H1 (cell line): ENCODE measurements around the gene SMAD6. TPM values are rescaled to one million over a fixed set of nuclear protein-coding genes. Genes with fewer than 3 reads are reported as not detected.
A peak's percentile ranks its signal among the peaks of the same experiment; 100 is the strongest.

ENCODE experiments used
- CTCF ChIA-PET: fragments of 300-600 bp; sonication (Branson Sonifier 250); formaldehyde crosslinking; loops from one replicate; lab custom pipeline; 2021; ENCODE audit not compliant: partially characterized antibody; lab: Charles Lee
- POLR2A ChIA-PET: fragments of 300-600 bp; sonication (Branson Sonifier 250); formaldehyde crosslinking; loops from one replicate; lab custom pipeline; 2021; ENCODE audit warnings: inconsistent platforms; ENCODE audit not compliant: partially characterized antibody; lab: Charles Lee
- DNase-seq, 2 experiments: peaks; one replicate each; pipeline versions ENCODE4 v3.0.0 to v3.0.0-alpha.2; 2010 to 2022; ENCODE audit warnings: low spot score in 2 of 2, low read depth in 1 of 2, mixed read lengths in 1 of 2
- FAIRE-seq: peaks from 2 replicates; lab custom pipeline; 2011; peaks lifted over from hg19 to GRCh38; lab: Jason Lieb, UNC
- H2AFZ ChIP-seq: 2 replicates; pipeline ENCODE4 v1.8.1; 2012; ENCODE audit warnings: low read length, inconsistent platforms
- H2AK5ac ChIP-seq: 2 replicates; pipeline ENCODE4 v1.6.1; 2013; ENCODE audit warnings: low read depth, low read length
- H2BK120ac ChIP-seq: replicated peaks from 2 replicates; pipeline ENCODE3; 2013; ENCODE audit warnings: low read depth, low read length, inconsistent platforms
- H2BK12ac ChIP-seq: 2 replicates; pipeline ENCODE4 v1.6.1; 2013; ENCODE audit warnings: low read depth, low read length
- H2BK15ac ChIP-seq: 2 replicates; pipeline ENCODE4 v1.6.1; 2013; ENCODE audit warnings: low read length
- H2BK20ac ChIP-seq: 2 replicates; pipeline ENCODE4 v1.6.1; 2013; ENCODE audit warnings: low read length
- H2BK5ac ChIP-seq: 2 replicates; pipeline ENCODE4 v1.6.1; 2013; ENCODE audit warnings: low read depth, low read length
- H3K14ac ChIP-seq: 2 replicates; pipeline ENCODE4 v1.6.1; 2013; ENCODE audit warnings: inconsistent platforms; ENCODE audit not compliant: insufficient read length
- H3K18ac ChIP-seq: 2 replicates; pipeline ENCODE4 v1.6.1; 2013; ENCODE audit warnings: low read length; ENCODE audit errors: extremely low read depth
- H3K23ac ChIP-seq: 2 replicates; pipeline ENCODE4 v1.6.1; 2013; ENCODE audit warnings: inconsistent platforms; ENCODE audit not compliant: insufficient read length
- H3K23me2 ChIP-seq: 2 replicates; pipeline ENCODE4 v1.6.1; 2013; ENCODE audit warnings: low read depth, low read length
- H3K27ac ChIP-seq: 2 replicates; pipeline ENCODE4 v1.6.1; 2011; ENCODE audit warnings: low read depth, low read length, inconsistent platforms
- H3K27me3 ChIP-seq, 4 experiments: replicated peaks in 1 of 4; 1 replicate in 1 of 4; 2 replicates in 3 of 4; pipeline versions ENCODE4 v1.6.1 to v1.8.1; 2011 to 2013; ENCODE audit warnings: low read length in 3 of 4, mild to moderate bottlenecking in 3 of 4, inconsistent platforms in 2 of 4, mixed read lengths in 2 of 4, moderate library complexity in 1 of 4; ENCODE audit not compliant: control insufficient read depth in 3 of 4, insufficient read depth in 3 of 4; ENCODE audit errors: extremely low read depth in 1 of 4
- H3K36me3 ChIP-seq, 4 experiments: 2 replicates each; pipeline versions ENCODE4 v1.6.1 to v1.8.1; 2011 to 2013; ENCODE audit warnings: mild to moderate bottlenecking in 4 of 4, low read length in 3 of 4, moderate library complexity in 2 of 4, control low read depth in 1 of 4, inconsistent platforms in 1 of 4; ENCODE audit not compliant: insufficient read depth in 4 of 4, control insufficient read depth in 2 of 4
- H3K4ac ChIP-seq: replicated peaks from 2 replicates; pipeline ENCODE3; 2013; ENCODE audit warnings: low read length, low read depth, mixed read lengths, inconsistent platforms; ENCODE audit not compliant: insufficient read length
- H3K4me1 ChIP-seq, 4 experiments: replicated peaks in 1 of 4; 1 replicate in 1 of 4; 2 replicates in 3 of 4; pipeline versions ENCODE4 v1.6.1 to v1.8.1; 2011 to 2013; ENCODE audit warnings: low read length in 3 of 4, inconsistent platforms in 2 of 4, mixed read lengths in 1 of 4; ENCODE audit not compliant: insufficient read depth in 4 of 4, control insufficient read depth in 3 of 4
- H3K4me2 ChIP-seq, 2 experiments: 2 replicates each; pipeline versions ENCODE4 v1.6.1 to v1.8.1; 2011 to 2013; ENCODE audit warnings: low read depth in 2 of 2, low read length in 2 of 2, control low read depth in 1 of 2, inconsistent platforms in 1 of 2, mild to moderate bottlenecking in 1 of 2; ENCODE audit not compliant: insufficient read depth in 1 of 2
- H3K4me3 ChIP-seq, 4 experiments: fragments of 200-600, 300-600 bp in 1 of 4; sonication (generic), shearing (Covaris generic), sonication (Bioruptor Twin) in 1 of 4; 2 replicates each; pipeline versions ENCODE4 v1.5.1 to v1.8.1; 2011 to 2016; ENCODE audit warnings: low read length in 4 of 4, low read depth in 3 of 4, control low read depth in 2 of 4, inconsistent platforms in 2 of 4, mild to moderate bottlenecking in 2 of 4, mixed read lengths in 1 of 4, moderate library complexity in 1 of 4; ENCODE audit not compliant: insufficient read depth in 2 of 4; ENCODE audit errors: extremely low read depth in 1 of 4
- H3K56ac ChIP-seq: replicated peaks from 2 replicates; pipeline ENCODE3; 2013; ENCODE audit warnings: low read depth, mild to moderate bottlenecking, mixed read lengths, low read length, inconsistent platforms; ENCODE audit not compliant: insufficient read length
- H3K79me1 ChIP-seq: 2 replicates; pipeline ENCODE4 v1.6.1; 2013; ENCODE audit warnings: low read depth, low read length, control low read depth
- H3K79me2 ChIP-seq, 2 experiments: 2 replicates each; pipeline versions ENCODE4 v1.6.1 to v1.8.1; 2012 to 2013; ENCODE audit warnings: low read length in 2 of 2, mild to moderate bottlenecking in 2 of 2, inconsistent platforms in 1 of 2; ENCODE audit not compliant: insufficient read depth in 2 of 2, control insufficient read depth in 1 of 2
- H3K9ac ChIP-seq, 4 experiments: replicated peaks in 1 of 4; 1 replicate in 1 of 4; 2 replicates in 3 of 4; pipeline versions ENCODE4 v1.6.1 to v1.8.1; 2011 to 2013; ENCODE audit warnings: low read depth in 3 of 4, low read length in 3 of 4, control low read depth in 2 of 4, mild to moderate bottlenecking in 2 of 4, moderate library complexity in 2 of 4, inconsistent platforms in 1 of 4; ENCODE audit errors: extremely low read depth in 1 of 4
- H3K9me3 ChIP-seq, 2 experiments: 2 replicates each; pipeline versions ENCODE4 v1.6.1 to v1.8.1; 2012 to 2013; ENCODE audit warnings: mild to moderate bottlenecking in 2 of 2, moderate library complexity in 2 of 2, control low read depth in 1 of 2, inconsistent platforms in 1 of 2, low read depth in 1 of 2, low read length in 1 of 2, mixed read lengths in 1 of 2; ENCODE audit not compliant: insufficient read depth in 2 of 2
- H4K20me1 ChIP-seq, 2 experiments: replicated peaks in 1 of 2; 2 replicates each; pipeline versions ENCODE3 to v1.8.1; 2011 to 2013; ENCODE audit warnings: inconsistent platforms in 2 of 2, low read length in 2 of 2, mild to moderate bottlenecking in 1 of 2; ENCODE audit not compliant: insufficient read depth in 2 of 2, control insufficient read depth in 1 of 2
- H4K5ac ChIP-seq: 2 replicates; pipeline ENCODE4 v1.6.1; 2013; ENCODE audit warnings: low read length, low read depth, mixed read lengths, inconsistent platforms; ENCODE audit not compliant: insufficient read length
- H4K8ac ChIP-seq: 2 replicates; pipeline ENCODE4 v1.8.0; 2013; ENCODE audit warnings: mild to moderate bottlenecking, moderate library complexity, low read length, inconsistent platforms; ENCODE audit not compliant: insufficient read depth; ENCODE audit errors: extremely low read depth
- H4K91ac ChIP-seq: replicated peaks from 2 replicates; pipeline ENCODE3; 2013; ENCODE audit warnings: low read length, mixed read lengths, inconsistent platforms; ENCODE audit not compliant: insufficient read length
- CBX5 ChIP-seq: fragments of 300-800, 300-1000 bp; sonication (generic); IDR thresholded peaks from 2 replicates; pipeline ENCODE4 v1.7.1; 2016; ENCODE audit warnings: antibody characterized with exemption, low read length, low read depth
- EGR1 ChIP-seq: IDR thresholded peaks from 2 replicates; pipeline ENCODE4 v1.6.1; 2011; ENCODE audit warnings: low read depth, low read length, borderline replicate concordance
- JUND ChIP-seq: IDR thresholded peaks from 2 replicates; pipeline ENCODE4 v1.6.1; 2011; ENCODE audit warnings: mild to moderate bottlenecking, improper control_type of control experiment, low read length
- KDM1A ChIP-seq: fragments of 200-600, 300-600 bp; sonication (generic); IDR thresholded peaks from 2 replicates; pipeline ENCODE4 v1.7.1; 2016; ENCODE audit warnings: mild to moderate bottlenecking, low read length, borderline replicate concordance
- WGBS, 2 experiments: shearing (Covaris generic) in 1 of 2; methylation state at CpG; one replicate each; pipeline versions ENCODE4 v1.1.6 to v1.1.7; 2013 to 2015; ENCODE audit warnings: low lambda C conversion rate in 2 of 2, mixed read lengths in 2 of 2, inconsistent platforms in 1 of 2, low coverage in 1 of 2, missing lambda C conversion rate in 1 of 2; ENCODE audit not compliant: insufficient replicate concordance in 2 of 2, insufficient coverage in 1 of 2, insufficient read length in 1 of 2; ENCODE audit errors: extremely low coverage in 1 of 2, missing lambda C conversion rate in 1 of 2; 5-methylcytosine and 5-hydroxymethylcytosine counted together
- polyA plus RNA-seq, 7 experiments: library from polyadenylated mRNA; depleted of rRNA in 3 of 7; stranded (reverse) in 5 of 7; unstranded in 2 of 7; fragments of >200 nt in 5 of 7; fragments of 200-250 nt in 2 of 7; gene quantifications; 1 replicate in 5 of 7; 2 replicates in 1 of 7; 4 replicates in 1 of 7; pipeline versions ENCODE4 v1.2.1 to v1.2.3, GENCODE V29; 2011 to 2013; ENCODE audit warnings: missing spikeins in 2 of 7, mixed read lengths in 2 of 7
- total RNA-seq: library from RNA; stranded (reverse); fragmentation: NEBNext Ultra II Directional; extraction: Animal tissue kit (Norgen Biotek cat#: 25700); gene quantifications from 2 replicates; pipeline ENCODE4 v1.2.1, GENCODE V29; 2021

The SMAD6 gene
- total and polyA plus RNA-seq, 2 of the 8 experiments (the other 6 are each of a cell fraction or from before 2014, with no cell fraction given) = 1.8 to 7.0 TPM

GRCh38 chr15:66711260-66711659, 9.2 kb downstream of the SMAD6 start:
- no peak overlapping the region for H3K23ac ChIP-seq
- H3K56ac ChIP-seq = no peak overlapping the region
- H2BK5ac ChIP-seq = no peak overlapping the region
- TF ChIP-seq EGR1 = no peak
- no peak for TF ChIP-seq CBX5
- TF ChIP-seq KDM1A = peak; percentile 51; the same call in 1 of the 2 replicates
- TF ChIP-seq JUND = no peak
- TF ChIP-seq, all 59 proteins: peak for 1
- H4K20me1 ChIP-seq = peaks cover 0 to 2% of the 10 kb centered on the region in 2 experiments
- no peaks in the 10 kb centered on the region; a peak in 1 of 7 replicates for H3K27me3 ChIP-seq
- H3K18ac ChIP-seq = no peak overlapping the region
- no peak overlapping the region for H2AFZ ChIP-seq
- H3K79me2 ChIP-seq = no peaks in the 10 kb centered on the region
- WGBS, 2 experiments = 70% methylated on average over 2 of the region's 2 CpGs; no CpG with 5 or more reads in 1 of the 2 experiments
- no peak overlapping the region for H3K4me3 ChIP-seq
- ChIA-PET CTCF (interaction anchor here (1.1 to 9.8 kb wide), 9 partner anchors 9 to 192 kb away, joined by 3 to 105 read pairs (median 7); partner anchors contain the start of gene SMAD6), POLR2A (interaction anchor here (0.8 to 2.9 kb wide), 4 partner anchors 9 to 95 kb away, joined by 3 to 7 read pairs (median 4); partner anchors contain the start of gene SMAD6)
- peak overlapping the region; percentile 9 for H4K8ac ChIP-seq
- no peak overlapping the region; a peak in 1 of 7 replicates for H3K9ac ChIP-seq
- 0 out of 8 replicates have a peak, but pooled peaks cover 0 to 2% (median 0%) of the 10 kb centered on the region in 4 experiments for H3K36me3 ChIP-seq
- H3K4me2 ChIP-seq = no peak overlapping the region
- H2BK12ac ChIP-seq = no peak overlapping the region
- H3K79me1 ChIP-seq = no peaks in the 10 kb centered on the region
- H2BK120ac ChIP-seq = no peak overlapping the region
- peaks cover 0 to 15% (median 10%) of the 10 kb centered on the region in 4 experiments; a peak in 6 of 7 replicates for H3K4me1 ChIP-seq
- H2BK20ac ChIP-seq = no peak overlapping the region
- FAIRE-seq = no peak
- H2AK5ac ChIP-seq = peak overlapping the region; percentile 53; the same call in 1 of the 2 replicates
- H3K23me2 ChIP-seq = no peaks in the 10 kb centered on the region
- no peak overlapping the region for H3K27ac ChIP-seq
- no peak overlapping the region for H2BK15ac ChIP-seq
- no peak overlapping the region for H3K14ac ChIP-seq
- no peaks in the 10 kb centered on the region for H3K9me3 ChIP-seq
- no peak overlapping the region for H4K5ac ChIP-seq
- H3K4ac ChIP-seq = no peak overlapping the region
- no peak for DNase-seq
- H4K91ac ChIP-seq = no peak overlapping the region
